ENCODE results near the gene GNG3. TPM values are rescaled to one million over a fixed set of nuclear protein-coding genes. Genes with fewer than 3 reads are reported as not detected.

GNG3 gene
- total RNA-seq, result not detected in 2 replicates

GRCh38 chr11:62707277-62707861 is at the start of gene GNG3, which contains the start of gene BSCL2:
TSS of gene GNG3 (plus strand) at chr11:62707676. CDS start at chr11:62708296, 620 bp downstream.
TSS of gene BSCL2 (minus strand) at chr11:62707424. CDS start at chr11:62707195, 229 bp downstream.

GRCh38 chr11:62665075-62665598 is 42.3 kb upstream of the GNG3 start, which contains the start of the genes C11orf98 and CSKMT:
TSS of gene C11orf98 (minus strand) at chr11:62665210. CDS start at chr11:62665169, 41 bp downstream.
TSS of gene CSKMT (plus strand) at chr11:62665312. CDS start at chr11:62665880, 568 bp downstream.

GRCh38 chr11:62671608-62672389 is 35.7 kb upstream of the GNG3 start, which contains the start of the genes LBHD1 and UQCC3:
TSS of gene LBHD1 (minus strand) at chr11:62672267. CDS start at chr11:62670031, 2,236 bp downstream.
TSS of gene UQCC3 (plus strand) at chr11:62671673. CDS start at chr11:62671746, 73 bp downstream.

GRCh38 chr11:62678770-62679696 is 28.4 kb upstream of the GNG3 start, which contains the start of gene UBXN1:
TSS of gene UBXN1 (minus strand) at chr11:62679073. CDS start at chr11:62678923, 150 bp downstream.

GRCh38 chr11:62689421-62690183 is 17.9 kb upstream of the GNG3 start, which contains the start of gene LRRN4CL:
TSS of gene LRRN4CL (minus strand) at chr11:62689530. CDS start at chr11:62688508, 1,022 bp downstream.

GRCh38 chr11:62727165-62727871 is 19.8 kb downstream of the GNG3 start, which contains the start of gene HNRNPUL2:
TSS of gene HNRNPUL2 (minus strand) at chr11:62727457. CDS start at chr11:62727156, 301 bp downstream.

GRCh38 chr11:62728171-62728988 is 20.9 kb downstream of the GNG3 start, which contains the start of gene TTC9C:
TSS of gene TTC9C (plus strand) at chr11:62728486. CDS start at chr11:62728849, 363 bp downstream.

GRCh38 chr11:62753736-62754603 is 46.5 kb downstream of the GNG3 start, which contains the start of gene ZBTB3:
TSS of gene ZBTB3 (minus strand) at chr11:62754160. CDS start at chr11:62753664, 496 bp downstream.

Other genes with a start within 250 kb of the GNG3 start
- 320 and 463 TPM in 2 replicates for gene AHNAK, start 160.9 kb upstream of the GNG3 start, total RNA-seq
- gene EEF1G, start 133.8 kb upstream of the GNG3 start, total RNA-seq, result 1,480 and 1,535 TPM in 2 replicates
- gene TUT1, start 116.2 kb upstream of the GNG3 start, total RNA-seq, result 6.2 and 7.9 TPM in 2 replicates
- gene MTA2, start 105.8 kb upstream of the GNG3 start, total RNA-seq, result 93.6 and 166 TPM in 2 replicates
- gene EML3, start 94.9 kb upstream of the GNG3 start, total RNA-seq, result 13.2 and 15.1 TPM in 2 replicates
- gene ROM1, start 94.4 kb upstream of the GNG3 start, total RNA-seq, result 2.0 and 3.1 TPM in 2 replicates
- gene B3GAT3, start 85.7 kb upstream of the GNG3 start, total RNA-seq, result 39.5 and 39.7 TPM in 2 replicates
- gene GANAB, start 61.1 kb upstream of the GNG3 start, total RNA-seq, result 233 and 273 TPM in 2 replicates
- gene INTS5, start 54.4 kb upstream of the GNG3 start, total RNA-seq, result 17.2 and 33.7 TPM in 2 replicates
- gene C11orf98, start 42.5 kb upstream of the GNG3 start, total RNA-seq, result 21.4 and 48.1 TPM in 2 replicates
- gene CSKMT, start 42.4 kb upstream of the GNG3 start, total RNA-seq, result 9.8 and 11.0 TPM in 2 replicates
- gene UQCC3, start 36.0 kb upstream of the GNG3 start, total RNA-seq, result 7.0 and 13.2 TPM in 2 replicates
- 2.5 and 3.7 TPM in 2 replicates for gene LBHD1, start 35.4 kb upstream of the GNG3 start, total RNA-seq
- gene UBXN1, start 28.6 kb upstream of the GNG3 start, total RNA-seq, result 110 and 143 TPM in 2 replicates
- gene LRRN4CL, start 18.1 kb upstream of the GNG3 start, total RNA-seq, result 0.58 and 9.6 TPM in 2 replicates
- 48.3 and 54.4 TPM in 2 replicates for gene BSCL2, start 252 bp upstream of the GNG3 start, total RNA-seq
- gene HNRNPUL2, start 19.8 kb downstream of the GNG3 start, total RNA-seq, result 5.6 and 6.1 TPM in 2 replicates
- gene TTC9C, start 20.8 kb downstream of the GNG3 start, total RNA-seq, result 28.4 and 30.4 TPM in 2 replicates
- gene ZBTB3, start 46.5 kb downstream of the GNG3 start, total RNA-seq, result 11.6 and 13.6 TPM in 2 replicates
- gene POLR2G, start 53.9 kb downstream of the GNG3 start, total RNA-seq, result 45.1 and 76.1 TPM in 2 replicates
- gene TAF6L, start 63.7 kb downstream of the GNG3 start, total RNA-seq, result 14.1 and 17.8 TPM in 2 replicates
- gene TMEM179B, start 79.7 kb downstream of the GNG3 start, total RNA-seq, result 34.9 and 46.5 TPM in 2 replicates
- gene TMEM223, start 84.3 kb downstream of the GNG3 start, total RNA-seq, result 18.6 and 20.9 TPM in 2 replicates
- 21.1 and 21.5 TPM in 2 replicates for gene NXF1, start 97.8 kb downstream of the GNG3 start, total RNA-seq
- gene STX5, start 124.4 kb downstream of the GNG3 start, total RNA-seq, result 27.6 and 39.3 TPM in 2 replicates
- gene TEX54, start 125.2 kb downstream of the GNG3 start, total RNA-seq, result not detected in 2 replicates
- gene WDR74, start 131.9 kb downstream of the GNG3 start, total RNA-seq, result 40.3 and 59.8 TPM in 2 replicates
- 137 and 149 TPM in 2 replicates for gene SLC3A2, start 173.2 kb downstream of the GNG3 start, total RNA-seq
- gene CHRM1, start 213.7 kb downstream of the GNG3 start, total RNA-seq, result not detected in 2 replicates